GM21526 (cell line): ENCODE measurements around the gene FJX1.
"Not testable (repeated sequence)": the region's sequence is repeated elsewhere in the genome, so short reads cannot be mapped to it uniquely, and the experiment has no call there.

Experiments
- ATAC-seq: cut with Tn5 transposase; IDR thresholded peaks from one replicate; pipeline ENCODE4 v1.9.1; 2021; ENCODE audit warnings: moderate library complexity; ENCODE audit not compliant: unreplicated experiment, low FRiP score

Gene FJX1

DNA sequence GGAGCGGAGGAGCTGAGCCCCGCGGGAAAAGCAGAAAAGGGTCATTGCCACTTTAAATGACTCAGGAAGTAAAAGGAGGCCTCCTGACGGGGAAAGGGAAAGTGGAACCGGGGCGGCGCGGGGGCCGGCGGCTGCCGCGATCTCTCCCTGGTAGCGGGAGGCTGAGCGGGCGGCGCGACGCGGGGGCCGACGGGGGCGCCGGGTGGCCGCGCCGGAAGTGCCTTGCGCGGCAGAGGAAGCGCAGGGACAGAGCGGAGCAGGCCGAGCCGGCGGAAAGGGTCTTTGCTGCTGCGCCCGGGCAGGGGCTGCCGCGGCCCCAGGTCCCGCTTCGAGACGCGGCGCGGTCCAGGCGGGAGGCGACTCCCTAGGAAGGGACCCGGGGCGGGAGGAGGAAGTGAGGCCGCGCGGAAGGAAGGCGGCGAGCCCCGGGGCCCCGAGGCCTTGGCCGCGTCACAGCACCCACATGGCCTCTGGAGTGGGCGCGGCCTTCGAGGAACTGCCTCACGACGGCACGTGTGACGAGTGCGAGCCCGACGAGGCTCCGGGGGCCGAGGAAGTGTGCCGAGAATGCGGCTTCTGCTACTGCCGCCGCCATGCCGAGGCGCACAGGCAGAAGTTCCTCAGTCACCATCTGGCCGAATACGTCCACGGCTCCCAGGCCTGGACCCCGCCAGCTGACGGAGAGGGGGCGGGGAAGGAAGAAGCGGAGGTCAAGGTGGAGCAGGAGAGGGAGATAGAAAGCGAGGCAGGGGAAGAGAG lies 44.6 kb downstream of the FJX1 start, which contains the start of gene TRIM44:
Gene TRIM44 (plus strand): TSS at position 127 of the 759 bp plus-strand sequence. CDS start 337 bp downstream, at position 464.
- ATAC-seq, result peak; percentile 94

DNA sequence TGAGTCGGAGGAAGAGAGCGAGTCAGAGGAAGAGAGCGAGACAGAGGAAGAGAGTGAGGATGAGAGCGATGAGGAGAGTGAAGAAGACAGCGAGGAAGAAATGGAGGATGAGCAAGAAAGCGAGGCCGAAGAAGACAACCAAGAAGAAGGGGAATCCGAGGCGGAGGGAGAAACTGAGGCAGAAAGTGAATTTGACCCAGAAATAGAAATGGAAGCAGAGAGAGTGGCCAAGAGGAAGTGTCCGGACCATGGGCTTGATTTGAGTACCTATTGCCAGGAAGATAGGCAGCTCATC lies 45.1 kb downstream of the FJX1 start:
- no peak for ATAC-seq

DNA sequence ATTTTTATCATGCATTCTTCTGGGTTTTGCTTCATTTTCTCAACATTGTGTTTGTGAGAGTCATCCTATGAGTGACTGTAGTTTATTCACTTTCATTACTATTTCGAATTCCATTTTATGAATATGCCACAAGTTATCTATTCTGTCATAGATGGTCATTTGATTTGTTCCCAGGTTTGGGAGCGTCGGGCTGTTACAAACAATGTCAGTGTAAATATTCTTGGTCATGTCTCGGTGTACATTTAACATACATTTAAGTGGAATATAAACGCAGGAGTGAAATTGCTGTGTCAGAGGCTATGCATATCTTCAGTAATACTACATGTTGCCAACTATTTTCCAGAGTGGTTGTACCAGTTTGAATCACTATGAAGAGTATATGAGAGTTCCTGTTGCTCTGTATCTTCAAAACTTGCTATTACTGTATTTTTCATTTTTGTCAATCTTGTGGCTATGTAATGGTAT lies 46.7 kb downstream of the FJX1 start:
- ATAC-seq, result no peak

DNA sequence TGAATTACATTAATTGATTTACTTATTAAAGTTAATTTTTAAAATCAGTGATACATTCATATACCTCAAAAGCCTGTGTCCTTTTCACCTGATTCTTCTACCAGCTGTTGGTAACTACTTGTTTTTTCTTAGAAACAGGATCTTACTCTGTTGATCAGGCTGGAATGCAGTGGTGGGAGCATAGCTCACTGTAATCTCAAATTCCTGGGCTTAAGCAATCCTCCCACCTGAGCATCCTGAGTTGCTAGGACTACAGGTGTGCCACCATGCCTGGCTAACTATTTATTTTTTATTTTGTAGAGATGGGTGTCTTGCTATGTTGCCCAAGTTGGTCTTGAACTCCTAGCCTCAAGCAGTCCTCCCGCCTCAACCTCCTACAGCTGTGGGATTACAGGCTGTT lies 49.0 kb downstream of the FJX1 start:
- ATAC-seq, result no peak

DNA sequence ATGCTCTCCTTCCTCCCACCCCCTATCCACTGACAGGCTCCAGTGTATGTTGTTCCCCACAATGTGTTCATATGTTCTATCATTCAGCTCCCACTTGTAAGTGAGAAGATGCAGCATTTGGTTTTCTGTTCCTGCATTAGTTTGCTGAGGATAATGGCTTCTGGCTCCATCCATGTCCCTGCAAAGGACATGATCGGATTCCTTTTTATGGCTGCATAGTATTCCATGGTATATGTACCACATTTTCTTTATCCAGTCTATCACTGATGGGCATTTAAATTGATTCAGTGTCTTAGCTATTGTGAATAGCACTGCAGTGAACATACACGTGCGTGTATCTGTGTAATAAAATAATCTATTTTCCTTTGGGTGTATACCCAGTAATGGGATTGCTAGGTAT lies 50.1 kb downstream of the FJX1 start:
- ATAC-seq, result not testable (repeated sequence)
